HFFc6 (cell line): ENCODE results near the gene PALLD. TPM values are rescaled to one million over a fixed set of nuclear protein-coding genes. Genes with fewer than 3 reads are reported as not detected.

ENCODE experiments used
- DNase-seq: peaks from one replicate; pipeline ENCODE4 v3.0.0-alpha.2; 2018
- H3K27ac Mint-ChIP-seq: 2 replicates; pipeline ENCODE4 v1.8.0; 2020; ENCODE audit warnings: mild to moderate bottlenecking, mixed read lengths
- H3K27me3 Mint-ChIP-seq: 2 replicates; pipeline ENCODE4 v1.8.0; 2021; ENCODE audit warnings: mild to moderate bottlenecking, moderate library complexity, mixed read lengths; ENCODE audit not compliant: insufficient read depth
- H3K36me3 Mint-ChIP-seq: 2 replicates; pipeline ENCODE4 v1.8.0; 2021; ENCODE audit warnings: low read depth, mixed read lengths
- H3K4me1 Mint-ChIP-seq: 2 replicates; pipeline ENCODE4 v1.8.0; 2020; ENCODE audit warnings: low read depth, mixed read lengths
- H3K4me3 Mint-ChIP-seq: 2 replicates; pipeline ENCODE4 v1.8.0; 2020; ENCODE audit warnings: mild to moderate bottlenecking, moderate library complexity, mixed read lengths
- H3K9me3 Mint-ChIP-seq: 2 replicates; pipeline ENCODE4 v1.8.0; 2020; ENCODE audit warnings: mild to moderate bottlenecking, mixed read lengths
- CTCF ChIP-seq: fragments of 200-600 bp; sonication (generic); IDR thresholded peaks from 2 replicates; pipeline ENCODE4 v1.5.0; 2021; ENCODE audit warnings: antibody characterized with exemption, mild to moderate bottlenecking
- total RNA-seq, 6 experiments: library from RNA; stranded (reverse); fragmentation: NEBNext Ultra II Directional; extraction: Animal tissue kit (Norgen Biotek cat#: 25700); gene quantifications; 2 replicates in 1 of 6; 3 replicates in 5 of 6; pipeline ENCODE4 v1.2.3, GENCODE V29; 2021

Gene PALLD
- total RNA-seq, 6 experiments from 2014 or later = 72.6 to 163 (median 149) TPM

GRCh38 chr4:168618577-168619265 is 121.9 kb downstream of the PALLD start:
- H3K27ac Mint-ChIP-seq = no peak overlapping the region; the same call in 1 of the 2 replicates

GRCh38 chr4:168619266-168619631 is 122.4 kb downstream of the PALLD start:
- Mint-ChIP-seq H3K9me3 (no peaks in the 10 kb centered on the region), H3K4me3 (no peak overlapping the region), H3K4me1 (peaks cover 75% of the 10 kb centered on the region), H3K36me3 (no peaks in the 10 kb centered on the region), H3K27ac (no peak overlapping the region), H3K27me3 (peaks cover 1% of the 10 kb centered on the region; the same call in 1 of the 2 replicates)
- no peak for TF ChIP-seq CTCF
- DNase-seq = no peak

More at GRCh38 chr4:168618577-168619265, 121.9 kb downstream of the PALLD start:
- Mint-ChIP-seq H3K4me1 (peaks cover 80% of the 10 kb centered on the region), H3K9me3 (no peaks in the 10 kb centered on the region), H3K27me3 (peaks cover 1% of the 10 kb centered on the region; the same call in 1 of the 2 replicates), H3K36me3 (no peaks in the 10 kb centered on the region), H3K4me3 (no peak overlapping the region)
- TF ChIP-seq CTCF = no peak
- DNase-seq = no peak

- DNase-seq = peak; percentile 68
- peak overlapping the region; percentile 62 for H3K27ac Mint-ChIP-seq
- no peaks in the 10 kb centered on the region for H3K9me3 Mint-ChIP-seq
- peak overlapping the region; percentile 62 for H3K4me3 Mint-ChIP-seq
- no peak for TF ChIP-seq CTCF
- peaks cover 48% of the 10 kb centered on the region for H3K4me1 Mint-ChIP-seq
- H3K27me3 Mint-ChIP-seq = peaks cover 1% of the 10 kb centered on the region; the same call in 1 of the 2 replicates
- no peaks in the 10 kb centered on the region for H3K36me3 Mint-ChIP-seq
Observed at GRCh38 chr4:168621806-168622589, 125.1 kb downstream of the PALLD start.

- H3K4me1 Mint-ChIP-seq = peaks cover 48% of the 10 kb centered on the region
- peaks cover 1% of the 10 kb centered on the region; the same call in 1 of the 2 replicates for H3K27me3 Mint-ChIP-seq
- H3K27ac Mint-ChIP-seq = peak overlapping the region; percentile 62
- no peaks in the 10 kb centered on the region for H3K9me3 Mint-ChIP-seq
- no peak for DNase-seq
- H3K4me3 Mint-ChIP-seq = peak overlapping the region; percentile 62
- no peak for TF ChIP-seq CTCF
- no peaks in the 10 kb centered on the region for H3K36me3 Mint-ChIP-seq
Observed at GRCh38 chr4:168622600-168622999, 125.7 kb downstream of the PALLD start.

GRCh38 chr4:168623011-168623410 is 126.2 kb downstream of the PALLD start:
- no peak for TF ChIP-seq CTCF
- Mint-ChIP-seq H3K36me3 (no peaks in the 10 kb centered on the region), H3K4me1 (peaks cover 48% of the 10 kb centered on the region), H3K4me3 (no peak overlapping the region; the same call in 1 of the 2 replicates), H3K9me3 (no peaks in the 10 kb centered on the region), H3K27me3 (peaks cover 1% of the 10 kb centered on the region; the same call in 1 of the 2 replicates), H3K27ac (no peak overlapping the region; the same call in 1 of the 2 replicates)
- no peak for DNase-seq
